Bronchial epithelial cell (primary cell): Measurements from ENCODE around the gene FKBP2. TPM values are rescaled to one million over a fixed set of nuclear protein-coding genes. Genes with fewer than 3 reads are reported as not detected.

ENCODE experiments used
- total RNA-seq: library from RNA; depleted of rRNA; stranded (reverse); fragments of >200 nt; gene quantifications from 2 replicates; pipeline ENCODE4 v1.2.1, GENCODE V29; 2014

Gene FKBP2
- total RNA-seq, 1 donor from 2014 or later, result 45.0 TPM

Other genes starting within 250 kb of the FKBP2 start
- 0.26 and 1.5 TPM in 2 replicates for gene FLRT1, start 205.2 kb upstream of the FKBP2 start, total RNA-seq
- gene MACROD1, start 75.0 kb upstream of the FKBP2 start, total RNA-seq, result 17.9 and 21.4 TPM in 2 replicates
- 102 and 103 TPM in 2 replicates for gene STIP1, start 54.9 kb upstream of the FKBP2 start, total RNA-seq
- gene FERMT3, start 34.4 kb upstream of the FKBP2 start, total RNA-seq, result 0.51 and 0.53 TPM in 2 replicates
- gene TRPT1, start 14.9 kb upstream of the FKBP2 start, total RNA-seq, result 17.9 and 24.5 TPM in 2 replicates
- 57.9 and 75.0 TPM in 2 replicates for gene NUDT22, start 14.8 kb upstream of the FKBP2 start, total RNA-seq
- 3.4 and 10.1 TPM in 2 replicates for gene DNAJC4, start 10.5 kb upstream of the FKBP2 start, total RNA-seq
- gene VEGFB, start 6.5 kb upstream of the FKBP2 start, total RNA-seq, result 6.7 and 12.4 TPM in 2 replicates
- gene PPP1R14B, start 5.8 kb downstream of the FKBP2 start, total RNA-seq, result 392 and 481 TPM in 2 replicates
- 20.8 and 33.3 TPM in 2 replicates for gene PLCB3, start 10.4 kb downstream of the FKBP2 start, total RNA-seq
- gene BAD, start 43.6 kb downstream of the FKBP2 start, total RNA-seq, result 63.4 and 74.2 TPM in 2 replicates
- gene GPR137, start 44.8 kb downstream of the FKBP2 start, total RNA-seq, result 2.9 and 5.6 TPM in 2 replicates
- under 0.01 TPM in 1 of 2 replicates, not detected in the other for gene KCNK4, start 50.2 kb downstream of the FKBP2 start, total RNA-seq
- 0.26 TPM in 1 of 2 replicates, not detected in the other for gene CATSPERZ, start 59.3 kb downstream of the FKBP2 start, total RNA-seq
- 76.9 and 139 TPM in 2 replicates for gene ESRRA, start 64.4 kb downstream of the FKBP2 start, total RNA-seq
- gene TRMT112, start 76.5 kb downstream of the FKBP2 start, total RNA-seq, result 355 and 587 TPM in 2 replicates
- gene PRDX5, start 77.0 kb downstream of the FKBP2 start, total RNA-seq, result 649 and 769 TPM in 2 replicates
- 2.9 TPM in 2 replicates for gene CCDC88B, start 99.1 kb downstream of the FKBP2 start, total RNA-seq
- gene RPS6KA4, start 118.1 kb downstream of the FKBP2 start, total RNA-seq, result 39.7 and 59.5 TPM in 2 replicates